Esophagus squamous epithelium (tissue), 4 donors: ENCODE measurements around the gene FERMT2.

Experiments
- POLR2A ChIP-seq, 4 donors: fragments of 450-650 bp; IDR thresholded peaks; one replicate each; pipeline ENCODE4 v1.6.1; 2017; ENCODE audit warnings: antibody characterized with exemption in 4 of 4, mild to moderate bottlenecking in 4 of 4, moderate library complexity in 3 of 4
- TF ChIP-seq, protein P1 (sequence below), 6 experiments: fragments of 450-650 bp in 4 of 6; fragments of 200-600 bp in 2 of 6; sonication (generic) in 2 of 6; IDR thresholded peaks; one replicate each; pipeline ENCODE4 v1.5.1; 2016 to 2019; ENCODE audit warnings: antibody characterized with exemption in 6 of 6, mild to moderate bottlenecking in 4 of 6, moderate library complexity in 4 of 6

DNA sequence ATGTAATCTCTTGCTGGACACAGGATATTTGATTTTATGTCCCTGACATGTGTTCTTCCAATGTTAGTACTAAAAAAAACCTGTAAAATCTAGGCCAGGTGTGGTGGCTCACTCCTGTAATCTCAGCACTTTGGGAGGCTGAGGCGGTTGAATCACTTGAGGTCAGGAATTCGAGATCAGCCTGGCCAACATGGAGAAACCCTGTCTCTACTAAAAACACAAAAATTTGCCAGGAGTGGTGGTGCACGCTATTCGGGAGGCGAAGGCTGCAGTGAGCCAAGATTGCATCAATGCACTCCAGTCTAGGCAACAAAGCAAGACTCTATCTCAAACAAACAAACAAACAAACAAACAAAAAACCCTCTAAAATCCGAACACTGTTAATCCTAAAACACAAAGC is 68.0 kb downstream of the FERMT2 start:
- TF ChIP-seq, protein P1, sequence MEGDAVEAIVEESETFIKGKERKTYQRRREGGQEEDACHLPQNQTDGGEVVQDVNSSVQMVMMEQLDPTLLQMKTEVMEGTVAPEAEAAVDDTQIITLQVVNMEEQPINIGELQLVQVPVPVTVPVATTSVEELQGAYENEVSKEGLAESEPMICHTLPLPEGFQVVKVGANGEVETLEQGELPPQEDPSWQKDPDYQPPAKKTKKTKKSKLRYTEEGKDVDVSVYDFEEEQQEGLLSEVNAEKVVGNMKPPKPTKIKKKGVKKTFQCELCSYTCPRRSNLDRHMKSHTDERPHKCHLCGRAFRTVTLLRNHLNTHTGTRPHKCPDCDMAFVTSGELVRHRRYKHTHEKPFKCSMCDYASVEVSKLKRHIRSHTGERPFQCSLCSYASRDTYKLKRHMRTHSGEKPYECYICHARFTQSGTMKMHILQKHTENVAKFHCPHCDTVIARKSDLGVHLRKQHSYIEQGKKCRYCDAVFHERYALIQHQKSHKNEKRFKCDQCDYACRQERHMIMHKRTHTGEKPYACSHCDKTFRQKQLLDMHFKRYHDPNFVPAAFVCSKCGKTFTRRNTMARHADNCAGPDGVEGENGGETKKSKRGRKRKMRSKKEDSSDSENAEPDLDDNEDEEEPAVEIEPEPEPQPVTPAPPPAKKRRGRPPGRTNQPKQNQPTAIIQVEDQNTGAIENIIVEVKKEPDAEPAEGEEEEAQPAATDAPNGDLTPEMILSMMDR (IDR thresholded peaks at IDR 0.05), result no peak
- no peak for TF ChIP-seq POLR2A (IDR thresholded peaks at IDR 0.05)
